OCI-LY1 (cell line): Measurements from ENCODE around the gene VTI1A.
"Not testable (repeated sequence)": the region's sequence is repeated elsewhere in the genome, so short reads cannot be mapped to it uniquely, and the experiment has no call there.

ENCODE experiments used
- H2AFZ ChIP-seq: fragments of 200-600 bp; sonication (generic), shearing (Covaris generic); 2 replicates; pipeline ENCODE4 v1.6.0; 2014; ENCODE audit warnings: antibody characterized with exemption, mild to moderate bottlenecking, low read length
- H3F3A ChIP-seq: fragments of 200-600 bp; sonication (generic), shearing (Covaris generic); 2 replicates; pipeline ENCODE4 v1.6.0; 2014; ENCODE audit warnings: mild to moderate bottlenecking, antibody characterized with exemption, low read length, moderate library complexity; ENCODE audit not compliant: insufficient read depth
- H3K27ac ChIP-seq: fragments of 200-600 bp; sonication (generic); 2 replicates; pipeline ENCODE4 v1.5.1; 2014; ENCODE audit warnings: low read length, mixed run types, mild to moderate bottlenecking, low read depth; ENCODE audit not compliant: poor library complexity, severe bottlenecking
- H3K27me3 ChIP-seq: fragments of 200-600 bp; sonication (generic); 2 replicates; pipeline ENCODE4 v1.6.0; 2014; ENCODE audit warnings: antibody characterized with exemption, mild to moderate bottlenecking, low read length, moderate library complexity; ENCODE audit not compliant: insufficient read depth
- H3K36me3 ChIP-seq: fragments of 200-600 bp; sonication (generic); 2 replicates; pipeline ENCODE4 v1.6.1; 2014; ENCODE audit warnings: mild to moderate bottlenecking, antibody characterized with exemption, low read length, moderate library complexity, mixed read lengths; ENCODE audit not compliant: insufficient read depth
- H3K4me1 ChIP-seq: fragments of 200-600 bp; sonication (generic); 2 replicates; pipeline ENCODE4 v1.5.1; 2014; ENCODE audit warnings: mild to moderate bottlenecking, low read length, moderate library complexity; ENCODE audit not compliant: insufficient read depth, severe bottlenecking
- H3K4me2 ChIP-seq: fragments of 200-600 bp; sonication (generic), shearing (Covaris generic); 2 replicates; pipeline ENCODE4 v1.6.1; 2014; ENCODE audit warnings: low read length
- H3K4me3 ChIP-seq: fragments of 200-600 bp; sonication (generic); 2 replicates; pipeline ENCODE4 v1.5.1; 2014; ENCODE audit warnings: low read length, low read depth, mild to moderate bottlenecking, mixed read lengths; ENCODE audit not compliant: poor library complexity, severe bottlenecking
- H3K79me2 ChIP-seq: fragments of 200-600 bp; shearing (Covaris generic); 2 replicates; pipeline ENCODE4 v1.6.1; 2016; ENCODE audit warnings: mixed run types, low read length, mixed read lengths; ENCODE audit not compliant: insufficient read depth
- H3K9ac ChIP-seq: fragments of 200-600 bp; sonication (generic), shearing (Covaris generic); 2 replicates; pipeline ENCODE4 v1.6.1; 2014; ENCODE audit warnings: mild to moderate bottlenecking, low read length, mixed read lengths
- H3K9me2 ChIP-seq: fragments of 200-600 bp; sonication (generic), shearing (Covaris generic); 2 replicates; pipeline ENCODE4 v1.6.1; 2014; ENCODE audit warnings: low read depth, mild to moderate bottlenecking, low read length, mixed read lengths
- H3K9me3 ChIP-seq: fragments of 200-600 bp; shearing (Covaris generic); 2 replicates; pipeline ENCODE4 v1.6.1; 2014; ENCODE audit warnings: low read length, mixed read lengths
- H4K20me1 ChIP-seq: fragments of 200-600 bp; sonication (generic), shearing (Covaris generic); 2 replicates; pipeline ENCODE4 v1.6.0; 2016; ENCODE audit warnings: mild to moderate bottlenecking, low read length; ENCODE audit not compliant: insufficient read depth
- EZH2 ChIP-seq: fragments of 200-600 bp; sonication (generic), shearing (Covaris generic); IDR thresholded peaks from 2 replicates; pipeline ENCODE4 v1.8.0; 2017; ENCODE audit warnings: borderline replicate concordance, mixed run types, mild to moderate bottlenecking, antibody characterized with exemption, low read length, moderate library complexity, mixed read lengths
- TF ChIP-seq, protein P1 (sequence below): fragments of 200-600 bp; sonication (generic), shearing (Covaris generic); IDR thresholded peaks from 2 replicates; pipeline ENCODE4 v1.5.1; 2017; ENCODE audit warnings: mild to moderate bottlenecking, antibody characterized with exemption, low read length, moderate library complexity, mixed read lengths

VTI1A gene

DNA sequence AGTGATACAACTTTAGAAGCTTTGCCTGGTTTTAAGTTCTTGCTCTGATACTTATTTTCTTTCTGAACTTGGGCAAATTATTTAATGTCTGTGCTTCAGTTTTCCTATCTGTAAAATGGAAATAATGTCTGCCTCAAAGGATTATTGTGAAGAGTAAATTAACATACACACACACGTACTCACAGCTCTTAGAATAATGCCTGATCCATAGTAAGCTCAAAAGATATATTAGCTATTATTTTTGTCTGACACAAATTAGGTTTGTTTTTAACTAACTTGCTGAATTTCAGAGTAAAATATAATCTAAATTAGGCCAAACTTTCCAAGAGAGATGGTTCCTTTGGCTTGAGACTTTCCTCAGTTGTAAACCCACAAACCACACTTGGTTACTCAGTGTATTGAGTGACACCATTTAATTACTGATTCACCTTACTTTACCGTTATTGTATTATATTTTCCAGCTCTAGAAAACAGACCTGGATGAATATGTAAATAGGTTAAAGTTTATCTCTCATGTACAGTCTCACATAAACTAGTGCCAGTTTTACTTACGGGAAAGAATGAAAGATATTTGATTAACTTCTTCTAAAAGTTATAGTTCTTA lies 50.4 kb downstream of the VTI1A start:
- no peaks in the 10 kb centered on the region for H3K36me3 ChIP-seq
- H2AFZ ChIP-seq, result no peak overlapping the region
- no peak for TF ChIP-seq EZH2
- TF ChIP-seq, protein P1, sequence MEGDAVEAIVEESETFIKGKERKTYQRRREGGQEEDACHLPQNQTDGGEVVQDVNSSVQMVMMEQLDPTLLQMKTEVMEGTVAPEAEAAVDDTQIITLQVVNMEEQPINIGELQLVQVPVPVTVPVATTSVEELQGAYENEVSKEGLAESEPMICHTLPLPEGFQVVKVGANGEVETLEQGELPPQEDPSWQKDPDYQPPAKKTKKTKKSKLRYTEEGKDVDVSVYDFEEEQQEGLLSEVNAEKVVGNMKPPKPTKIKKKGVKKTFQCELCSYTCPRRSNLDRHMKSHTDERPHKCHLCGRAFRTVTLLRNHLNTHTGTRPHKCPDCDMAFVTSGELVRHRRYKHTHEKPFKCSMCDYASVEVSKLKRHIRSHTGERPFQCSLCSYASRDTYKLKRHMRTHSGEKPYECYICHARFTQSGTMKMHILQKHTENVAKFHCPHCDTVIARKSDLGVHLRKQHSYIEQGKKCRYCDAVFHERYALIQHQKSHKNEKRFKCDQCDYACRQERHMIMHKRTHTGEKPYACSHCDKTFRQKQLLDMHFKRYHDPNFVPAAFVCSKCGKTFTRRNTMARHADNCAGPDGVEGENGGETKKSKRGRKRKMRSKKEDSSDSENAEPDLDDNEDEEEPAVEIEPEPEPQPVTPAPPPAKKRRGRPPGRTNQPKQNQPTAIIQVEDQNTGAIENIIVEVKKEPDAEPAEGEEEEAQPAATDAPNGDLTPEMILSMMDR, result no peak
- no peak overlapping the region for H3K27ac ChIP-seq
- H3K9me3 ChIP-seq, result no peaks in the 10 kb centered on the region
- H3K4me3 ChIP-seq, result no peak overlapping the region
- no peaks in the 10 kb centered on the region for H3K79me2 ChIP-seq
- no peak overlapping the region for H3K9ac ChIP-seq
- no peaks in the 10 kb centered on the region for H4K20me1 ChIP-seq
- no peak overlapping the region for H3K4me2 ChIP-seq
- no peaks in the 10 kb centered on the region for H3F3A ChIP-seq
- H3K4me1 ChIP-seq, result no peaks in the 10 kb centered on the region
- no peaks in the 10 kb centered on the region for H3K9me2 ChIP-seq
- no peaks in the 10 kb centered on the region for H3K27me3 ChIP-seq

DNA sequence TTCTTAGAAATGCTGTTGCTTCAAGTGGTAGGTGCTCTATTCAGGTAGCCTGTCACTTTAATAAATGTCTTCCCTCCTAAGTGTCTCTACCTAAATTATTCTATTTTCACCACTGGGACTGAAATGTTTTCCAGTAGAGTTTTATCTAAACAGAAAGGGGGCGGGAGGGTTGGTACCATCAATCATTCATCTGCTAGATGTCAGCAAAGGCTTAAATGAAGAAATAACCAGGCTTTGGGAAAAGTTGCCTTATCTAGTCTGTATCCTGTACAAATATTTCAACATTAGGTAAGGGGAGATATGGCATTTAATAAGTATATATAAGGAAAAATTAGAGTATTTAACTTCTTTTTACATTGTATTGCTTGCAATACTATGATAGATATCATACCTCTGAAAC lies 51.8 kb downstream of the VTI1A start:
- Histone ChIP-seq H3K27me3 (no peaks in the 10 kb centered on the region), H3K4me3 (no peak overlapping the region), H4K20me1 (no peaks in the 10 kb centered on the region), H2AFZ (no peak overlapping the region), H3K9me3 (no peaks in the 10 kb centered on the region), H3K9me2 (no peaks in the 10 kb centered on the region), H3K27ac (no peak overlapping the region), H3K4me2 (no peak overlapping the region), H3K36me3 (no peaks in the 10 kb centered on the region), H3K4me1 (no peaks in the 10 kb centered on the region), H3F3A (no peaks in the 10 kb centered on the region), H3K79me2 (no peaks in the 10 kb centered on the region), H3K9ac (no peak overlapping the region)
- TF ChIP-seq, protein P1, result no peak
- TF ChIP-seq EZH2, result no peak

DNA sequence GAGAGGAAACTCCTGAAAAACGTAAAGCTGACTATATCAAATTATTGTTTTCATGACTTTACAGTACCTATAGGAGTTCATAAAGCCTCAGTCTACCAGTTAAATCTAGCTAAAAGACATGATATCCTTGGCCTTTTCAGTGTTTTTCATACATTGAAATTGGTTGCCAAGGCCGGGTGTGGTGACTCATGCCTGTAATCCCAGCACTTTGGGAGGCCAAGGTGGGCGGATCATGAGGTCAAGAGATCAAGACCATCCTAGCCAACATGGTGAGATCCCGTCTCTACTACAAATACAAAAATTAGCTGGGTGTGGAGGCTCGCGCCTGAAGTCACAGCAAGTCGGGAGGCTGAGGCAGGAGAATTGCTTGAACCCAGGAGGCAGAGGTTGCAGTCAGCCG lies 53.0 kb downstream of the VTI1A start:
- H3K79me2 ChIP-seq, H3K9me3 ChIP-seq, H4K20me1 ChIP-seq, H3K9ac ChIP-seq, H3K36me3 ChIP-seq, H2AFZ ChIP-seq, H3F3A ChIP-seq, H3K4me2 ChIP-seq, H3K4me1 ChIP-seq, H3K9me2 ChIP-seq, H3K27ac ChIP-seq, H3K27me3 ChIP-seq, H3K4me3 ChIP-seq: not testable (repeated sequence)

DNA sequence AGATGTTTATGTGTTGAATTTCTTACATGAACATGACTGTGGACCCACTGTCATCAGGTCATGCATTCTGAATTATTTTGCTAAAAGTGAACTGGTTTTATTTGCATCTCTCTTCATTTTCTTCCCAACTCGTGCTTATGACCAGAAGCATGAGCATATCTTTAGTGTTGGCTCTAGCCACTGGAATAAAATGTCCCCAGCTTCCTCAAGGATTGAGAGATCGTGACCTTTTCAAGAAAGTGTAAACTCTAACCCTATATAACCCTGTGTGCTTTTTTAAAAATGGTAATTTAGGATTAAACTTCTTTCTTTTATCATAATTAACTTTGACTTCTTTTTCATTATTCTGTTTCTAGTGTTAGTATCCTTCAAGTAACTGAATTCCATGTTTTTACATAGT lies 55.5 kb downstream of the VTI1A start:
- H3K4me2 ChIP-seq, result no peak overlapping the region
- H2AFZ ChIP-seq, result no peak overlapping the region
- no peaks in the 10 kb centered on the region for H3K4me1 ChIP-seq
- H3K4me3 ChIP-seq, result no peak overlapping the region
- no peak for TF ChIP-seq EZH2
- TF ChIP-seq, protein P1, result no peak
- H3F3A ChIP-seq, result no peaks in the 10 kb centered on the region
- H3K36me3 ChIP-seq, result no peaks in the 10 kb centered on the region
- no peak overlapping the region for H3K27ac ChIP-seq
- H3K9me2 ChIP-seq, result no peaks in the 10 kb centered on the region
- H3K9ac ChIP-seq, result no peak overlapping the region
- no peaks in the 10 kb centered on the region for H3K79me2 ChIP-seq
- H3K27me3 ChIP-seq, result no peaks in the 10 kb centered on the region
- no peaks in the 10 kb centered on the region for H4K20me1 ChIP-seq
- no peaks in the 10 kb centered on the region for H3K9me3 ChIP-seq
